ENCODE measurements around the gene CSRNP3.
"Not testable (repeated sequence)": the region's sequence is repeated elsewhere in the genome, so short reads cannot be mapped to it uniquely, and the experiment has no call there.

CSRNP3 gene

GRCh38 chr2:165586019-165586418 lies 116.5 kb downstream of the CSRNP3 start:
- no peak for TF ChIP-seq CTCF (IDR thresholded peaks at IDR 0.05; ENCODE audit: low read depth, low read length, missing control alignments)
- H3K4me3 ChIP-seq (replicated peaks; ENCODE audit: low read depth, low read length), result no peak overlapping the region

GRCh38 chr2:165587335-165587938 lies 117.9 kb downstream of the CSRNP3 start:
- TF ChIP-seq CTCF (IDR thresholded peaks at IDR 0.05; ENCODE audit: low read depth, low read length, missing control alignments), result no peak
- no peak overlapping the region for H3K4me3 ChIP-seq (replicated peaks; ENCODE audit: low read depth, low read length)
- no peak for DNase-seq (ENCODE audit: extremely low read depth, low read depth)

More at GRCh38 chr2:165586019-165586418, 116.5 kb downstream of the CSRNP3 start:
- DNase-seq (ENCODE audit: extremely low read depth, low read depth), result no peak

GRCh38 chr2:165590999-165591398 lies 121.5 kb downstream of the CSRNP3 start:
- DNase-seq (ENCODE audit: extremely low read depth, low read depth), result not testable (repeated sequence)

GRCh38 chr2:165593081-165593480 lies 123.6 kb downstream of the CSRNP3 start:
- H3K4me3 ChIP-seq (replicated peaks; ENCODE audit: low read depth, low read length), result no peak overlapping the region
- TF ChIP-seq CTCF (IDR thresholded peaks at IDR 0.05; ENCODE audit: low read depth, low read length, missing control alignments), result no peak
- no peak for DNase-seq (ENCODE audit: extremely low read depth, low read depth)

More at GRCh38 chr2:165590999-165591398, 121.5 kb downstream of the CSRNP3 start:
- not testable (repeated sequence) for H3K4me3 ChIP-seq (replicated peaks; ENCODE audit: low read depth, low read length)

- no peak for TF ChIP-seq CTCF (IDR thresholded peaks at IDR 0.05; ENCODE audit: low read depth, low read length, missing control alignments)
- no peak for DNase-seq (ENCODE audit: extremely low read depth, low read depth)
- no peak overlapping the region for H3K4me3 ChIP-seq (replicated peaks; ENCODE audit: low read depth, low read length)
These were observed 124.9 kb downstream of the CSRNP3 start for GRCh38 chr2:165594231-165594934.

GRCh38 chr2:165594935-165595255 lies 125.4 kb downstream of the CSRNP3 start:
- no peak for DNase-seq (ENCODE audit: extremely low read depth, low read depth)
- TF ChIP-seq CTCF (IDR thresholded peaks at IDR 0.05; ENCODE audit: low read depth, low read length, missing control alignments), result no peak
- no peak overlapping the region for H3K4me3 ChIP-seq (replicated peaks; ENCODE audit: low read depth, low read length)

GRCh38 chr2:165596788-165597187 lies 127.3 kb downstream of the CSRNP3 start:
- no peak for DNase-seq (ENCODE audit: extremely low read depth, low read depth)
- no peak for TF ChIP-seq CTCF (IDR thresholded peaks at IDR 0.05; ENCODE audit: low read depth, low read length, missing control alignments)
- H3K4me3 ChIP-seq (replicated peaks; ENCODE audit: low read depth, low read length), result no peak overlapping the region

Data from HFF-Myc (cell line).